ENCODE measurements around the gene DFFB. TPM values are rescaled to one million over a fixed set of nuclear protein-coding genes. Genes with fewer than 3 reads are reported as not detected.

The DFFB gene
- total and polyA plus RNA-seq, 9 of the 15 experiments (the other 6 are each of a cell fraction or from before 2014, with no cell fraction given), result 2.3 to 15.8 (median 11.5) TPM

DNA sequence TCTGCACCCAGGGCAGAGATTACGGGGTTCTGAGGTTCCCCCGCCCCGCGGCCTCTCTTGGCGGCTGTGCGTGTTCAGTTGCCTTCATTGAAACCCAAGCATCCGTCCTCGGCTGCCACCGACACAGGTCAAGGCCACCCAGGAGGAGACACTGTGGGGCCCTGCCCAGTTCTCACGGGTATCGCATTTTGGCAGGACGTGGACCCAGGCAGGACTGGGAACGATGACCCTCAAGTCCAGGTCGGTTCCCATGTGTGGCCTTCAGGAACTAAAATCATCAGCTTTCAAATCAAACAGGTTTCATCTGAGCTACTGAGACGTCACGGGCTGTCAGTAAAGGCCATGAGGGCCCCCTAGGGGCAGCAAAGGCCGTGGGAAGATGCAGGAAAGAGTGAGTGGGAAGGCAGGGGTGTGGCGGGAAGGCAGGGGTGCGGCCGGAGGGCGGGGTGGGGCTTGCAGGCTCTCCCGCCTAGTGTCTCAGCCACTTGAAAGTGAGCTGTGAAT is 49.8 kb downstream of the DFFB start (continued):
- TF ChIP-seq CHCHD3 (CRISPR knock-in tag; IDR thresholded peaks at IDR 0.05) (no peak), HDAC2 (IDR thresholded peaks at IDR 0.05) (no peak), ETV6 (IDR thresholded peaks at IDR 0.05; ENCODE audit: borderline replicate concordance in 1 of 2, low read depth in 2 of 2, low read length in 1 of 2) (no peak), ETV6 (CRISPR knock-in tag; IDR thresholded peaks at IDR 0.05; ENCODE audit: borderline replicate concordance) (no peak), MTA3 (IDR thresholded peaks at IDR 0.05; ENCODE audit: borderline replicate concordance) (no peak), PRPF4 (IDR thresholded peaks at IDR 0.05; ENCODE audit: insufficient read depth, low read depth, low read length, poor library complexity, severe bottlenecking) (no peak), PHTF2 (CRISPR knock-in tag; IDR thresholded peaks at IDR 0.05) (no peak), ZKSCAN3 (CRISPR knock-in tag; IDR thresholded peaks at IDR 0.05) (no peak), KDM2B (CRISPR knock-in tag; IDR thresholded peaks at IDR 0.05) (no peak), CBFA2T2 (conservative IDR thresholded peaks at IDR 0.05) (no peak), ZNF778 (CRISPR knock-in tag; IDR thresholded peaks at IDR 0.05) (no peak), CC2D1A (IDR thresholded peaks at IDR 0.05) (no peak), ZNF384 (IDR thresholded peaks at IDR 0.05; ENCODE audit: low read depth, low read length) (no peak), MTA1 (IDR thresholded peaks at IDR 0.05; ENCODE audit: borderline replicate concordance) (peak; percentile 90), TARDBP (IDR thresholded peaks at IDR 0.05) (no peak), SMARCB1 (IDR thresholded peaks at IDR 0.05; ENCODE audit: insufficient read length, low read depth) (no peak), FOXA1 (IDR thresholded peaks at IDR 0.05; ENCODE audit: borderline replicate concordance) (no peak), NFRKB (IDR thresholded peaks at IDR 0.05; ENCODE audit: low read depth) (no peak), TFAM (CRISPR knock-in tag; conservative IDR thresholded peaks at IDR 0.05) (no peak), ZNF311 (CRISPR knock-in tag; IDR thresholded peaks at IDR 0.05) (no peak), RBM22 (IDR thresholded peaks at IDR 0.05; ENCODE audit: low read depth, low read length, poor library complexity, severe bottlenecking) (no peak)
- TF ChIP-seq, protein P1, sequence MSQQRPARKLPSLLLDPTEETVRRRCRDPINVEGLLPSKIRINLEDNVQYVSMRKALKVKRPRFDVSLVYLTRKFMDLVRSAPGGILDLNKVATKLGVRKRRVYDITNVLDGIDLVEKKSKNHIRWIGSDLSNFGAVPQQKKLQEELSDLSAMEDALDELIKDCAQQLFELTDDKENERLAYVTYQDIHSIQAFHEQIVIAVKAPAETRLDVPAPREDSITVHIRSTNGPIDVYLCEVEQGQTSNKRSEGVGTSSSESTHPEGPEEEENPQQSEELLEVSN (IDR thresholded peaks at IDR 0.05; ENCODE audit: borderline replicate concordance in 1 of 2, extremely low read depth in 1 of 2, insufficient read depth in 1 of 2, insufficient read length in 1 of 2, low read depth in 1 of 2, low read length in 1 of 2, poor library complexity in 1 of 2, severe bottlenecking in 1 of 2), result peak in 1 of 2 experiments; percentile 64
- TF ChIP-seq, protein P2, sequence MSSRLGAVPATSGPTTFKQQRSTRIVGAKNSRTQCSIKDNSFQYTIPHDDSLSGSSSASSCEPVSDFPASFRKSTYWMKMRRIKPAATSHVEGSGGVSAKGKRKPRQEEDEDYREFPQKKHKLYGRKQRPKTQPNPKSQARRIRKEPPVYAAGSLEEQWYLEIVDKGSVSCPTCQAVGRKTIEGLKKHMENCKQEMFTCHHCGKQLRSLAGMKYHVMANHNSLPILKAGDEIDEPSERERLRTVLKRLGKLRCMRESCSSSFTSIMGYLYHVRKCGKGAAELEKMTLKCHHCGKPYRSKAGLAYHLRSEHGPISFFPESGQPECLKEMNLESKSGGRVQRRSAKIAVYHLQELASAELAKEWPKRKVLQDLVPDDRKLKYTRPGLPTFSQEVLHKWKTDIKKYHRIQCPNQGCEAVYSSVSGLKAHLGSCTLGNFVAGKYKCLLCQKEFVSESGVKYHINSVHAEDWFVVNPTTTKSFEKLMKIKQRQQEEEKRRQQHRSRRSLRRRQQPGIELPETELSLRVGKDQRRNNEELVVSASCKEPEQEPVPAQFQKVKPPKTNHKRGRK (tag; IDR thresholded peaks at IDR 0.05), result no peak
- TF ChIP-seq, protein P3, sequence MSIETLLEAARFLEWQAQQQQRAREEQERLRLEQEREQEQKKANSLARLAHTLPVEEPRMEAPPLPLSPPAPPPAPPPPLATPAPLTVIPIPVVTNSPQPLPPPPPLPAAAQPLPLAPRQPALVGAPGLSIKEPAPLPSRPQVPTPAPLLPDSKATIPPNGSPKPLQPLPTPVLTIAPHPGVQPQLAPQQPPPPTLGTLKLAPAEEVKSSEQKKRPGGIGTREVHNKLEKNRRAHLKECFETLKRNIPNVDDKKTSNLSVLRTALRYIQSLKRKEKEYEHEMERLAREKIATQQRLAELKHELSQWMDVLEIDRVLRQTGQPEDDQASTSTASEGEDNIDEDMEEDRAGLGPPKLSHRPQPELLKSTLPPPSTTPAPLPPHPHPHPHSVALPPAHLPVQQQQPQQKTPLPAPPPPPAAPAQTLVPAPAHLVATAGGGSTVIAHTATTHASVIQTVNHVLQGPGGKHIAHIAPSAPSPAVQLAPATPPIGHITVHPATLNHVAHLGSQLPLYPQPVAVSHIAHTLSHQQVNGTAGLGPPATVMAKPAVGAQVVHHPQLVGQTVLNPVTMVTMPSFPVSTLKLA (conservative IDR thresholded peaks at IDR 0.05), result 0 out of 4 replicates have a peak, but pooled peaks of 1 of the 2 experiments have one; percentile 2
- TF ChIP-seq, protein P4, sequence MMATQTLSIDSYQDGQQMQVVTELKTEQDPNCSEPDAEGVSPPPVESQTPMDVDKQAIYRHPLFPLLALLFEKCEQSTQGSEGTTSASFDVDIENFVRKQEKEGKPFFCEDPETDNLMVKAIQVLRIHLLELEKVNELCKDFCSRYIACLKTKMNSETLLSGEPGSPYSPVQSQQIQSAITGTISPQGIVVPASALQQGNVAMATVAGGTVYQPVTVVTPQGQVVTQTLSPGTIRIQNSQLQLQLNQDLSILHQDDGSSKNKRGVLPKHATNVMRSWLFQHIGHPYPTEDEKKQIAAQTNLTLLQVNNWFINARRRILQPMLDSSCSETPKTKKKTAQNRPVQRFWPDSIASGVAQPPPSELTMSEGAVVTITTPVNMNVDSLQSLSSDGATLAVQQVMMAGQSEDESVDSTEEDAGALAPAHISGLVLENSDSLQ (IDR thresholded peaks at IDR 0.05), result peak; percentile 77; the same call in 1 of the 2 replicates

Measured in K562 (cell line).